Fibroblast of pulmonary artery (primary cell): Measurements from ENCODE around the gene KLK15.

Experiments
- DNase-seq: peaks from one replicate; pipeline ENCODE4 v3.0.0-alpha.2; 2010; ENCODE audit warnings: low read depth
- H3K4me3 ChIP-seq: replicated peaks from 2 replicates; pipeline ENCODE4 v1.5.1; 2011; ENCODE audit warnings: low read depth, mild to moderate bottlenecking, control low read depth, low read length, moderate library complexity
- CTCF ChIP-seq: IDR thresholded peaks from 2 replicates; pipeline ENCODE4 v1.5.1; 2011; ENCODE audit warnings: mild to moderate bottlenecking, control low read depth, low read length, inconsistent platforms; ENCODE audit errors: missing control alignments

Gene KLK15

GRCh38 chr19:50861010-50861409, 27.6 kb upstream of the KLK15 start:
- H3K4me3 ChIP-seq = no peak overlapping the region
- no peak for TF ChIP-seq CTCF

GRCh38 chr19:50859849-50860248, 26.5 kb upstream of the KLK15 start:
- DNase-seq = no peak
- no peak overlapping the region for H3K4me3 ChIP-seq
- TF ChIP-seq CTCF = no peak

More at GRCh38 chr19:50861010-50861409, 27.6 kb upstream of the KLK15 start:
- no peak for DNase-seq

- H3K4me3 ChIP-seq = no peak overlapping the region
- TF ChIP-seq CTCF = no peak
- no peak for DNase-seq
Measured at GRCh38 chr19:50858886-50859285, 25.5 kb upstream of the KLK15 start.

- TF ChIP-seq CTCF = no peak
- H3K4me3 ChIP-seq = no peak overlapping the region
- no peak for DNase-seq
Measured at GRCh38 chr19:50857366-50857765, 24.0 kb upstream of the KLK15 start.

- no peak within 1 kb of the TSS for H3K4me3 ChIP-seq
- no peak for TF ChIP-seq CTCF
- no peak for DNase-seq
Measured at GRCh38 chr19:50854636-50855410, 21.4 kb upstream of the KLK15 start, which contains the start of gene KLK3. TSS of gene KLK3 (plus strand) at chr19:50854915. CDS start at chr19:50854956, 41 bp downstream.

- H3K4me3 ChIP-seq = no peak overlapping the region
- DNase-seq = no peak
- TF ChIP-seq CTCF = no peak
Measured at GRCh38 chr19:50851620-50852019, 18.2 kb upstream of the KLK15 start.

- no peak overlapping the region for H3K4me3 ChIP-seq
- no peak for TF ChIP-seq CTCF
- no peak for DNase-seq
Measured at GRCh38 chr19:50850738-50851137, 17.4 kb upstream of the KLK15 start.
